ENCODE data around the gene P4HA2.

The P4HA2 gene

DNA sequence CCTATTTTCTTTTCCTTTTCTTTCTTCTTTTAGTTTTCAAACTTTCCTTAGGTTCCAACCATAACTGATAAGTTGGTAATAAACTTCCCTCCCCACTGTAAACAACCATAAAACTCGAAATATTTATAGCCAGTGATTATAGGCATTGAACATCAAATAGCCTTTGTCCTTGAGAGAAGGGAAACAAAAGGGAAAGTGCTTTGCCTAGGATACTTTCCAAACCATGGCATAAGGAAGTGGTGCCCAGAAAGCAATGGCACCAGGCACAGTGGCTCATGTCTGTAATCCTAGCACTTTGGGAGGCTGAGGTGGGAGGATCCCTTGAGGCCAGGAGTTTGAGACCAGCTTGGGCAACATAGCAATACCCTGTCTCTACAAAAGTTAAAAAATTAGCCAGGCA, 17.9 kb upstream of the P4HA2 start:
- TF ChIP-seq, protein P1, sequence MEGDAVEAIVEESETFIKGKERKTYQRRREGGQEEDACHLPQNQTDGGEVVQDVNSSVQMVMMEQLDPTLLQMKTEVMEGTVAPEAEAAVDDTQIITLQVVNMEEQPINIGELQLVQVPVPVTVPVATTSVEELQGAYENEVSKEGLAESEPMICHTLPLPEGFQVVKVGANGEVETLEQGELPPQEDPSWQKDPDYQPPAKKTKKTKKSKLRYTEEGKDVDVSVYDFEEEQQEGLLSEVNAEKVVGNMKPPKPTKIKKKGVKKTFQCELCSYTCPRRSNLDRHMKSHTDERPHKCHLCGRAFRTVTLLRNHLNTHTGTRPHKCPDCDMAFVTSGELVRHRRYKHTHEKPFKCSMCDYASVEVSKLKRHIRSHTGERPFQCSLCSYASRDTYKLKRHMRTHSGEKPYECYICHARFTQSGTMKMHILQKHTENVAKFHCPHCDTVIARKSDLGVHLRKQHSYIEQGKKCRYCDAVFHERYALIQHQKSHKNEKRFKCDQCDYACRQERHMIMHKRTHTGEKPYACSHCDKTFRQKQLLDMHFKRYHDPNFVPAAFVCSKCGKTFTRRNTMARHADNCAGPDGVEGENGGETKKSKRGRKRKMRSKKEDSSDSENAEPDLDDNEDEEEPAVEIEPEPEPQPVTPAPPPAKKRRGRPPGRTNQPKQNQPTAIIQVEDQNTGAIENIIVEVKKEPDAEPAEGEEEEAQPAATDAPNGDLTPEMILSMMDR (IDR thresholded peaks at IDR 0.05; ENCODE audit: poor library complexity, severe bottlenecking), result no peak
- Histone ChIP-seq H3K36me3 (ENCODE audit: low read depth) (no peaks in the 10 kb centered on the region), H3K4me1 (ENCODE audit: insufficient read depth, poor library complexity, severe bottlenecking) (peaks cover 2% of the 10 kb centered on the region), H3K27ac (ENCODE audit: poor library complexity, severe bottlenecking) (no peak overlapping the region), H3K27me3 (ENCODE audit: insufficient read depth, poor library complexity, severe bottlenecking) (no peaks in the 10 kb centered on the region), H3K4me3 (ENCODE audit: severe bottlenecking) (no peak overlapping the region), H3K9me3 (ENCODE audit: severe bottlenecking) (no peaks in the 10 kb centered on the region)
- no peak for DNase-seq (ENCODE audit: low spot score)
- no peak for ATAC-seq (ENCODE audit: low read depth)

DNA sequence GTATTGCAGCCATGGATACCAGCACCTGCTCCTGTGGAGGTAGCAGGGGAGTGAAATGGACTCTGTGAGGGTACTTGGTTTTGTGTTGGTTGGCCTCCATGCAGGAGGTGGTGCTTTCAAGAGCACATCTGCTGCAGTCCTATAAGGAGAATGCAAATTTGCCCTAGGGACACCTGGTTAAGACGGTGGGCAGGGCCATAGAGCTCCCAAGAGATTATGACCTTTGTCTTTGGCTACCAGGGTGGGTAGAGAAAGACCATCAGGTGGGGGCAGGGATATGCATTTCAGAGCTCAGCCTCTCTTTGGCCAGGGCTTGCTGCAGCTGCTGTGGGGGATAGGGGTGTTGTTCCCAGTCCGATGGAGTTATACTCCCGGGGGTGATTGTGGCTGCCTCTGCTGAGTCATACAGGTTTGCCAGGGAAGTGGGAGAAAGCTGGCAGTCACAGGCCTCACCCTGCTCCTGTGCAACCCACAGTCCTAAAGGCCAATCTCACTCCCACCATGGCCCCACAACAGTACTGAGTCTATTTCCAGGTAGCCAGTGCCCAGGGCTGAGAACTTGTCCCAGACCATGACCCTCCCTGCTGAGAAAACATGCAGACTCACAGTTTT, 15.8 kb upstream of the P4HA2 start:
- DNase-seq (ENCODE audit: low spot score) (peak; percentile 31), ATAC-seq (ENCODE audit: low read depth) (no peak)
- Histone ChIP-seq H3K27me3 (ENCODE audit: insufficient read depth, poor library complexity, severe bottlenecking) (no peaks in the 10 kb centered on the region), H3K9me3 (ENCODE audit: severe bottlenecking) (no peaks in the 10 kb centered on the region), H3K27ac (ENCODE audit: poor library complexity, severe bottlenecking) (no peak overlapping the region), H3K36me3 (ENCODE audit: low read depth) (no peaks in the 10 kb centered on the region), H3K4me1 (ENCODE audit: insufficient read depth, poor library complexity, severe bottlenecking) (no peaks in the 10 kb centered on the region), H3K4me3 (ENCODE audit: severe bottlenecking) (no peak overlapping the region)
- TF ChIP-seq, protein P1 (IDR thresholded peaks at IDR 0.05; ENCODE audit: poor library complexity, severe bottlenecking), result no peak

DNA sequence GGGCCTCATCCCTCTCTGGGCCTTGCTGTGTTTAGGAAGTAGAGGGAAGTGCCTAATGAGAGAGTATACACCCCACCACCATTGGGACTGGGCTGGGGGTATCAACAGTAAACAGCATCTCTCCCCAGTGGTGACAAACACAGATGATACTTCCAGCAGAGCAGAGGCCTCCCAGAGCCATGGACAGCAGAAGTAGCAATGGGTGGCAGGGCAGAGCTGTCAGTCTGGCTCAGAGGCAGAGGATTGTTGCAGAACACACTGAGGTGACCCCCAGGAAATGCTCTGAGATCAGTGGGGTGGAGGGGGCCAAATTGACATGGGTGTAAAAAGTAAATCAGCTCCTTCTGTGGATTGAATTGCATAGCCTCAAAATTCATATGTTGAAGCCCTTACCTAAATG, 12.1 kb upstream of the P4HA2 start:
- no peak overlapping the region for H3K4me3 ChIP-seq (ENCODE audit: severe bottlenecking)
- H3K27me3 ChIP-seq (ENCODE audit: insufficient read depth, poor library complexity, severe bottlenecking), result no peaks in the 10 kb centered on the region
- H3K27ac ChIP-seq (ENCODE audit: poor library complexity, severe bottlenecking), result no peak overlapping the region
- peak; percentile 38 for DNase-seq (ENCODE audit: low spot score)
- no peaks in the 10 kb centered on the region for H3K36me3 ChIP-seq (ENCODE audit: low read depth)
- no peaks in the 10 kb centered on the region for H3K9me3 ChIP-seq (ENCODE audit: severe bottlenecking)
- TF ChIP-seq, protein P1 (IDR thresholded peaks at IDR 0.05; ENCODE audit: poor library complexity, severe bottlenecking), result no peak
- H3K4me1 ChIP-seq (ENCODE audit: insufficient read depth, poor library complexity, severe bottlenecking), result no peaks in the 10 kb centered on the region
- ATAC-seq (ENCODE audit: low read depth), result no peak

DNA sequence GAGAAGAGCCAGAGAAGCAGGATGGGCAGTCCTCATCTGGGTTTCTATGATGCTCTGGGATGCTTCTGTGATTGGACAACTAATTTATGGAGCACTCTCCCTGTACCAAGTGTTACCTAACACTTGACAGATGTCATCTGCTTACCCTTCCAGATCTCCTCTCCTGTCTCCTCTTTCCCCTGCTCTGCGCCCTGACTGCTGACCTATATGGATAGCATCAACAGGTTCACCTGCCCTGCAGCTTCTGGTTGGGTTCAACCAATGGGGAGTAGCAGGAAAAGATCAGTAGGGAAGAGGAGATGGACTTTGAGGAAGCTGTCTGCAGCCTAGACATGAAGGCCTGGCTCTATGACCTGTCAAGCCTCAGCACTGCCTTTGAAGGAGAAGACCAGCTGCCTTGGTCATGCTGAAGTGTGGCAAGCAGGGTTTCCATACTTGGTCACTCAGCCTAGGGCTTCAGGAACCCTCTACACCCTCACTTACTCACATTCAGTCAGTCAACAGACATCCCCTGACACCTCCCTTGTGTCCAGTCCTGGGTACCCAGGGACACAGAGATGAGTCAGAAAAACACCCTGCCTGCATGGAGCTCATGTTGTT, 11.3 kb upstream of the P4HA2 start:
- peak; percentile 12 for DNase-seq (ENCODE audit: low spot score)
- Histone ChIP-seq H3K4me1 (ENCODE audit: insufficient read depth, poor library complexity, severe bottlenecking) (no peaks in the 10 kb centered on the region), H3K4me3 (ENCODE audit: severe bottlenecking) (no peak overlapping the region), H3K9me3 (ENCODE audit: severe bottlenecking) (no peaks in the 10 kb centered on the region), H3K27me3 (ENCODE audit: insufficient read depth, poor library complexity, severe bottlenecking) (no peaks in the 10 kb centered on the region), H3K27ac (ENCODE audit: poor library complexity, severe bottlenecking) (no peak overlapping the region), H3K36me3 (ENCODE audit: low read depth) (no peaks in the 10 kb centered on the region)
- TF ChIP-seq, protein P1 (IDR thresholded peaks at IDR 0.05; ENCODE audit: poor library complexity, severe bottlenecking), result no peak
- ATAC-seq (ENCODE audit: low read depth), result no peak

DNA sequence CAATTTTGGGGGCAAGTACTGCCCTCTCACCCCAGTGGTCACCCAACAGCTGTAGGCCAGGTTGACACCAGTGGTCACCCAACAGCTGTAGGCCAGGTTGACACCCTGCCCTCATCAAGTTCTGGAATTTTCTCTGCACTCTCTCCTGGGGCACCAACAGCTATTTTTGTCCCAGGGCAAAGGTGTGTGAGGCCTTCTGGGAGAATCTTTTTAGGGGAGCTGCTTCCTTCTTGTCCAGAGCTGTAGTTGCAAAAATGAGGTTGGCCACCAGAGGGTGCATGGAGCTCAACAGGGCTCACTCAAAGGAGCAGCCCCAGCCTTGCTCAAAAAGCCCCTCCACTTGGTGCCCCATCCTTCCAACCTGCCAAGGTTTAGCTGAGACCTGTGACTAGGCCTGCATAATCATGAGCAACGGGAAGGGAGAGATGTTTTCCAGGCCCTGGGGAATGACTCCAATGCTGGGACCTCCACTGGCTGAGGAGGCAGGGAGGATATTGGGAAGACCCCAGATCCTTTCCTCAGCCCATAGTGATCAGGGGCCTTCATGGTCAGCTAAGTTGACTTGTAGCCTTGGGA, 10.6 kb upstream of the P4HA2 start:
- Histone ChIP-seq H3K27me3 (ENCODE audit: insufficient read depth, poor library complexity, severe bottlenecking) (no peaks in the 10 kb centered on the region), H3K36me3 (ENCODE audit: low read depth) (no peaks in the 10 kb centered on the region), H3K9me3 (ENCODE audit: severe bottlenecking) (no peaks in the 10 kb centered on the region), H3K27ac (ENCODE audit: poor library complexity, severe bottlenecking) (no peak overlapping the region), H3K4me1 (ENCODE audit: insufficient read depth, poor library complexity, severe bottlenecking) (no peaks in the 10 kb centered on the region), H3K4me3 (ENCODE audit: severe bottlenecking) (no peak overlapping the region)
- ATAC-seq (ENCODE audit: low read depth), result peak; percentile 75
- peak; percentile 73 for DNase-seq (ENCODE audit: low spot score)
- TF ChIP-seq, protein P1 (IDR thresholded peaks at IDR 0.05; ENCODE audit: poor library complexity, severe bottlenecking), result peak; percentile 97

Measured in RWPE2 (cell line).